Activated naive CD8-positive, alpha-beta T cell treated with anti-CD3 and anti-CD28 coated beads, Interleukin-2, amount 10 ng/mL, durations not matched to agents 7 days and 5 days (primary cell): ENCODE results near the gene ZIC1. TPM values are rescaled to one million over a fixed set of nuclear protein-coding genes. Genes with fewer than 3 reads are reported as not detected.

Experiments used
- ATAC-seq: fragments of 150-1000 bp; cut with Tn5 transposase; one replicate; pipeline ENCODE4 v1.10.0; 2021; ENCODE audit warnings: low read depth, moderate library complexity
- POLR2A ChIA-PET: fragments of 350-600 bp; sonication (Branson Sonifier 250); formaldehyde crosslinking; loops from one replicate; lab custom pipeline; 2021; ENCODE audit warnings: antibody characterized with exemption; lab: Charles Lee
- DNase-seq: peaks from one replicate; pipeline ENCODE4 v3.0.0; 2021
- H3K27ac Mint-ChIP-seq: one replicate; pipeline ENCODE4 v1.8.0; 2022; ENCODE audit warnings: mild to moderate bottlenecking, mixed read lengths
- H3K27me3 Mint-ChIP-seq: one replicate; pipeline ENCODE4 v1.8.0; 2022; ENCODE audit warnings: mild to moderate bottlenecking, moderate library complexity, mixed read lengths
- H3K36me3 Mint-ChIP-seq: one replicate; pipeline ENCODE4 v1.8.0; 2021; ENCODE audit warnings: mild to moderate bottlenecking, mixed read lengths
- H3K4me1 Mint-ChIP-seq: one replicate; pipeline ENCODE4 v1.8.0; 2021; ENCODE audit warnings: mixed read lengths
- H3K4me3 Mint-ChIP-seq: one replicate; pipeline ENCODE4 v1.8.0; 2022; ENCODE audit warnings: mild to moderate bottlenecking, moderate library complexity, mixed read lengths
- H3K9me3 Mint-ChIP-seq: one replicate; pipeline ENCODE4 v1.8.0; 2021; ENCODE audit warnings: mixed read lengths
- total RNA-seq, 2 experiments: library from RNA; stranded (reverse); gene quantifications; one replicate each; pipeline ENCODE4 v1.2.3, GENCODE V29; 2021

ZIC1 gene
- not detected for total RNA-seq

DNA sequence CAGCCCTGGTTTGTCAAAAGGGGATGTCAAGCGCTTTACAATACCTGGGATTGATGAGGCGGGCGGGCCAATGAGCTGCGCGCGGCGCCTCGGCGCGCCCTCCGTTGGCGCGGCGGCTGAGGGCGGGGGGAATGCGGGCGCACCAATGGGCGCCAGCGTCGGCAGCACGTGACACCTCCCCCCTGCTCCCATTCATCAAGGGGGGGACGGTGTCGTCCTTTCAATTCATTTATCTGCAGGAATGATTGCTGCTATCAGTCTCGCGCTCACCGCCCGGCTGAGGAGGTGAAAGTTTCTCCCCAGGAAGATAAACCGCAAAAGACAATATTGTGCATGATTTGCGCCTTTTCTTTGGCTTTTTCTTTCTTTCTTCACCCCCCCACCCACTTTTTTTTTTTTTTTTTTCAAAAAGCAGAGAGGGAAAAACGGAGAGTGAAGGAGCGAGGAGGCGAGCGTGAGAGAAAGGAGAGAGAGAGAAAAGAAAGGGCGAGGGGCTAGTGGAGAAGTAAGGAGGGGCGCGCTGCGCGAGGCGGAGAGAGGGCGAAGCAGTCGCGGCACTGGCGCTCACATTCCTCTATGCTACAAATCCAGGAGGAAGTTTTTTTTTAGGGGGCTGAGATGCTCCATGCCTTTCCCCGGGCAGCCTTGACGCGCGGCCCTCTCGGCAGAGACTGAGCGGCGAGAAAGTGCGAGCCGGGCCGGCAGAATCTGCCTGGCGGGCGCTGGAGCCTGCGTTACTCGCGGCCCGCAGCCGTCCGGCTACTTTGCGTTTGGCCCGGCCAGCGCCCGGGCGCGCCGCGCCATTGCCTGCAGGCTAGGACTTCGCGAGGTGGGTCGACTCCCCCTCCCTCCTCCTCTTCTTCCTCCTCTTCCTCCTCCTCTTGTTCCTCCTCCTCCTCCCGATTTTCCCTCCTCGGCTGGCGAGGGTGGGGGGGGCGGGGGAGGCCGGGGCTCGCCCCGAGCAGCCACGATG is at the start of gene ZIC1:
Gene ZIC1, plus strand, starts transcription at position 223 of the 973 bp plus-strand sequence. Its CDS starts 748 bp downstream, at position 971.
- Mint-ChIP-seq H3K27me3 (peaks cover 81% of the 10 kb centered on the region), H3K4me1 (peaks cover 23% of the 10 kb centered on the region), H3K36me3 (peaks cover 11% of the 10 kb centered on the region), H3K27ac (peak within 1 kb of the TSS; percentile 81), H3K9me3 (peaks cover 16% of the 10 kb centered on the region), H3K4me3 (peak within 1 kb of the TSS; percentile 50)
- POLR2A ChIA-PET: no interaction called here
- ATAC-seq (no peak), DNase-seq (no peak)

GRCh38 chr3:147360051-147360439 is 49.1 kb upstream of the ZIC1 start:
- H3K36me3 Mint-ChIP-seq: no peaks in the 10 kb centered on the region
- H3K27ac Mint-ChIP-seq: no peak overlapping the region
- no peak for DNase-seq
- POLR2A ChIA-PET: no interaction called here
- no peak overlapping the region for H3K4me3 Mint-ChIP-seq
- peaks cover 58% of the 10 kb centered on the region for H3K27me3 Mint-ChIP-seq
- no peaks in the 10 kb centered on the region for H3K4me1 Mint-ChIP-seq
- peaks cover 4% of the 10 kb centered on the region for H3K9me3 Mint-ChIP-seq
- no peak for ATAC-seq

GRCh38 chr3:147360646-147361453 is 48.3 kb upstream of the ZIC1 start:
- ATAC-seq (no peak), DNase-seq (no peak)
- Mint-ChIP-seq H3K4me1 (no peaks in the 10 kb centered on the region), H3K27me3 (peaks cover 52% of the 10 kb centered on the region), H3K4me3 (no peak overlapping the region), H3K27ac (peak overlapping the region; percentile 15), H3K36me3 (no peaks in the 10 kb centered on the region), H3K9me3 (peaks cover 2% of the 10 kb centered on the region)
- POLR2A ChIA-PET: no interaction called here

- peak; percentile 53 for DNase-seq
- no peak overlapping the region for H3K27ac Mint-ChIP-seq
- no peaks in the 10 kb centered on the region for H3K36me3 Mint-ChIP-seq
- POLR2A ChIA-PET: no interaction called here
- ATAC-seq: no peak
- peaks cover 2% of the 10 kb centered on the region for H3K9me3 Mint-ChIP-seq
- H3K4me1 Mint-ChIP-seq: no peaks in the 10 kb centered on the region
- H3K27me3 Mint-ChIP-seq: peaks cover 45% of the 10 kb centered on the region
- H3K4me3 Mint-ChIP-seq: no peak overlapping the region
These were observed 47.4 kb upstream of the ZIC1 start for GRCh38 chr3:147361454-147362420.

- Mint-ChIP-seq H3K27me3 (peaks cover 41% of the 10 kb centered on the region), H3K9me3 (no peaks in the 10 kb centered on the region), H3K4me1 (no peaks in the 10 kb centered on the region), H3K36me3 (no peaks in the 10 kb centered on the region), H3K4me3 (no peak overlapping the region), H3K27ac (no peak overlapping the region)
- DNase-seq (no peak), ATAC-seq (no peak)
- POLR2A ChIA-PET: no interaction called here
These were observed 44.4 kb upstream of the ZIC1 start for GRCh38 chr3:147364771-147365170.

GRCh38 chr3:147365196-147366115 is 43.7 kb upstream of the ZIC1 start:
- H3K27ac Mint-ChIP-seq: no peak overlapping the region
- ATAC-seq (no peak), DNase-seq (no peak)
- H3K27me3 Mint-ChIP-seq: peaks cover 41% of the 10 kb centered on the region
- no peaks in the 10 kb centered on the region for H3K4me1 Mint-ChIP-seq
- no peak overlapping the region for H3K4me3 Mint-ChIP-seq
- peaks cover 1% of the 10 kb centered on the region for H3K9me3 Mint-ChIP-seq
- no peaks in the 10 kb centered on the region for H3K36me3 Mint-ChIP-seq
- POLR2A ChIA-PET: no interaction called here

DNA sequence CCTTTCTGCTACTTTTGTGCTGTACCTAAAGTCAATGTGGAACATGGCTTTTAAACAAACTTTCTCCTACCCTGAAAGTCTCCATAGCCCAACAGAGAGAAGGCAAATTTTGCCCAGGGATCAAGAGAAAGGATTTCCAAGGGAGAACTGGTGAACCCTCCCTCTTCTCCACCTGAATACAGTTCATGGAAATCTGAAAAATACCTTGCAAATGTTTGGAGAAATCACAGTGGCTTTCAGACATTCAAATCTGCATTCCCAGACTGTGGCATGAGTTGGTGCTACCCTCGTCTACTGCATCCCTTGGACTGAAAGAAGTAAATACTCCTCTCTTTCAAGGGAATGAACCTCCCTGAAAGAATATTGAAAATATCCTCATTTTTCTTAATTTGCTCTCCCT is 41.5 kb upstream of the ZIC1 start:
- no peak overlapping the region for H3K27ac Mint-ChIP-seq
- H3K4me3 Mint-ChIP-seq: no peak overlapping the region
- H3K36me3 Mint-ChIP-seq: no peaks in the 10 kb centered on the region
- POLR2A ChIA-PET: no interaction called here
- ATAC-seq (no peak), DNase-seq (no peak)
- H3K4me1 Mint-ChIP-seq: no peaks in the 10 kb centered on the region
- peaks cover 53% of the 10 kb centered on the region for H3K27me3 Mint-ChIP-seq
- peaks cover 1% of the 10 kb centered on the region for H3K9me3 Mint-ChIP-seq

GRCh38 chr3:147368151-147368550 is 41.0 kb upstream of the ZIC1 start:
- H3K36me3 Mint-ChIP-seq: no peaks in the 10 kb centered on the region
- peaks cover 57% of the 10 kb centered on the region for H3K27me3 Mint-ChIP-seq
- H3K4me1 Mint-ChIP-seq: no peaks in the 10 kb centered on the region
- H3K4me3 Mint-ChIP-seq: no peak overlapping the region
- POLR2A ChIA-PET: no interaction called here
- ATAC-seq (no peak), DNase-seq (no peak)
- H3K27ac Mint-ChIP-seq: no peak overlapping the region
- H3K9me3 Mint-ChIP-seq: peaks cover 1% of the 10 kb centered on the region

- Mint-ChIP-seq H3K4me3 (no peak overlapping the region), H3K4me1 (no peaks in the 10 kb centered on the region), H3K27me3 (peaks cover 61% of the 10 kb centered on the region), H3K36me3 (no peaks in the 10 kb centered on the region), H3K9me3 (peaks cover 1% of the 10 kb centered on the region), H3K27ac (no peak overlapping the region)
- POLR2A ChIA-PET: no interaction called here
- ATAC-seq: no peak
- no peak for DNase-seq
These were observed 40.5 kb upstream of the ZIC1 start for GRCh38 chr3:147368561-147369221.

DNA sequence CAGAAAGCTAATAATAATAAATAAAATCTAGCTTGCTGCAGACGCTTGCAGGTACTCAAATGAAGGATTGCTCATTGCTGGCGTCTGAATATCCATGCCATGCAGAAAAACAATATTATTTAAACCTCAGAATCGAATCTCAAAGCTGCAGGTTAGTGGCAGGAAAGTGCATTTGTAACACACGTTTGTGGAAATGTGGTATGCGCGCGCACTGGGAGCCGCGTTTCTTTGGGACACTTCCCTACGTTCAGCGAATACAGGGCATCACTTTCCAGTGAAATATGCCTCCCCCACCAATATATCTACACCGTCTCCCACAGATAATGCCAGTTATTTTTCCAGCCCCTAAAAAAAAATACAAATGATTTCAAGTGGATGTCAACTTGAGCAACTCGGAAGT is 39.9 kb upstream of the ZIC1 start:
- DNase-seq (no peak), ATAC-seq (no peak)
- no peak overlapping the region for H3K27ac Mint-ChIP-seq
- H3K4me3 Mint-ChIP-seq: no peak overlapping the region
- peaks cover 1% of the 10 kb centered on the region for H3K9me3 Mint-ChIP-seq
- no peaks in the 10 kb centered on the region for H3K36me3 Mint-ChIP-seq
- peaks cover 65% of the 10 kb centered on the region for H3K27me3 Mint-ChIP-seq
- POLR2A ChIA-PET: no interaction called here
- no peaks in the 10 kb centered on the region for H3K4me1 Mint-ChIP-seq

DNA sequence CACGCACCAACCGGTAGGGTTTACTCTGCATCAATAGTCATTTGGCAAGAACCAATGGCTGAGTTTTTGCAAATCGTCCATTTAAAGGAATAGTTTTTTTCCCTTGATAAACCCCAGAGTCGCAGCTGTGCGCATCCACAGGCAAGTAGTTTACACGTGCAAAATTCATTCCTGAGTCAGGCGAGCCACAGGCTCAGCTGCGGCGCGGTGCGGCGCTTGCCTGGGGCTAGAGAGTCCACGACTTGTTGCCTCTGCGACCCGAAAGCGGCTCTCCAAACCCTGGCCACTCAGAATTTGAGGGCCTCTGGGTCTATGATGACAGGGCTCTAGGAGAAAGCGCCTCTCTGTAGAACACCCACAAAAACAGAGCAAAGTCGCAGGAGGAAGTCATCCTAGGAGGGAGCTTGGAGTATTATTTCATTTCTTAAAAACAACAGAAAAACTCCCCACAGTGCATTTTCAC is 39.5 kb upstream of the ZIC1 start:
- H3K4me1 Mint-ChIP-seq: no peaks in the 10 kb centered on the region
- POLR2A ChIA-PET: no interaction called here
- no peak overlapping the region for H3K4me3 Mint-ChIP-seq
- ATAC-seq (no peak), DNase-seq (no peak)
- no peaks in the 10 kb centered on the region for H3K36me3 Mint-ChIP-seq
- H3K9me3 Mint-ChIP-seq: peaks cover 1% of the 10 kb centered on the region
- no peak overlapping the region for H3K27ac Mint-ChIP-seq
- H3K27me3 Mint-ChIP-seq: peaks cover 68% of the 10 kb centered on the region

DNA sequence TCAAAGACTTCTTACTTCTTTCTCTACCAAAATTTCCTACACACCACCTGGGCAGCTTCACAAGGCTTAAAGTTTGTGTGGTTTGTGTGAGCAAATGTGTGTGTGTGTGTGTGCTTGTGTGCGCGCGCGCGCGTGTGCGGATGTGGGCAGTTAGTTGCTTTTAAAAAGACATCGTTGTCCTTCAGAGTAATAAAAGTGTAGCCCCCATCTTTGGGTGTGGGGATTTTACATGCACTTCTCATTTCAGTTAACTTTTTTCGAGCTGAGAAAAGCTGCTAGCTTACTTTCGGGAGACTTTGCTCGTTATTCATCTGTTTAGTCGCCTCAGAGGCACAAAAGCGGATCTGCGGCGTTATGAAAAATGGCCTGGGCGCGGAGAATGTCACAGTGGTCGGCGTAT is 38.8 kb upstream of the ZIC1 start:
- ATAC-seq: no peak
- DNase-seq: no peak
- no peak overlapping the region for H3K4me3 Mint-ChIP-seq
- no peaks in the 10 kb centered on the region for H3K4me1 Mint-ChIP-seq
- POLR2A ChIA-PET: no interaction called here
- H3K36me3 Mint-ChIP-seq: no peaks in the 10 kb centered on the region
- peaks cover 72% of the 10 kb centered on the region for H3K27me3 Mint-ChIP-seq
- peaks cover 1% of the 10 kb centered on the region for H3K9me3 Mint-ChIP-seq
- no peak overlapping the region for H3K27ac Mint-ChIP-seq
